ENCODE results near the gene SUMO4.

GRCh38 chr6:149436647-149437046 lies 36.6 kb downstream of the SUMO4 start:
- TF ChIP-seq CTCF (IDR thresholded peaks at IDR 0.05) (no peak), POLR2A (IDR thresholded peaks at IDR 0.05) (no peak)

Data from testis (tissue), 2 donors.